ENCODE data around the gene ZNF346.

The ZNF346 gene

GRCh38 chr5:177003649-177004048, 18.8 kb upstream of the ZNF346 start:
- no CpG with 5 or more reads among the region's 5 CpGs for WGBS (ENCODE audit: extremely low coverage, insufficient coverage, insufficient read length)
- H3K4me2 ChIP-seq (ENCODE audit: low read length), result no peak overlapping the region
- H2BK5ac ChIP-seq (ENCODE audit: low read depth, low read length, poor library complexity), result no peak overlapping the region
- H3K27me3 ChIP-seq (ENCODE audit: insufficient read depth, low read length), result no peaks in the 10 kb centered on the region
- DNase-seq, result no peak
- no peak overlapping the region for H2AFZ ChIP-seq (ENCODE audit: insufficient read depth, low read length, poor library complexity)
- no peak overlapping the region for H2BK12ac ChIP-seq (ENCODE audit: low read length)
- H3K36me3 ChIP-seq (ENCODE audit: control insufficient read depth in 1 of 2, insufficient read depth in 2 of 2, low read length in 2 of 2), result no peaks in the 10 kb centered on the region
- peaks cover 11% of the 10 kb centered on the region for H3K79me1 ChIP-seq (ENCODE audit: low read length)
- H3K9me3 ChIP-seq (ENCODE audit: insufficient read depth, low read depth, low read length), result peaks cover 1% of the 10 kb centered on the region
- peaks cover 11% of the 10 kb centered on the region for H3K79me2 ChIP-seq (ENCODE audit: control insufficient read depth, insufficient read depth, low read length, poor library complexity)
- no peak overlapping the region for H2AK5ac ChIP-seq (ENCODE audit: low read length)
- no peak overlapping the region for H4K8ac ChIP-seq (ENCODE audit: low read depth, low read length)
- H4K91ac ChIP-seq (ENCODE audit: low read depth, low read length), result no peak overlapping the region
- no peak overlapping the region for H2BK120ac ChIP-seq (ENCODE audit: insufficient read depth, low read length, poor library complexity)
- no peak overlapping the region for H3K14ac ChIP-seq (ENCODE audit: low read length)
- peaks cover 3 to 5% of the 10 kb centered on the region in 2 experiments for H3K4me1 ChIP-seq (ENCODE audit: control insufficient read depth in 1 of 2, insufficient read depth in 2 of 2, low read length in 2 of 2)
- H3K18ac ChIP-seq (ENCODE audit: low read length), result no peak overlapping the region
- H3K4ac ChIP-seq (ENCODE audit: low read depth, low read length), result peak overlapping the region; percentile 76
- no peak overlapping the region for H3K27ac ChIP-seq (ENCODE audit: low read depth, low read length)
- H3K9ac ChIP-seq (ENCODE audit: low read length), result no peak overlapping the region
- H3K4me3 ChIP-seq (ENCODE audit: low read depth, low read length), result no peak overlapping the region
- no peak overlapping the region for H4K12ac ChIP-seq (ENCODE audit: low read depth, low read length)
- no peak overlapping the region for H3K23ac ChIP-seq (ENCODE audit: low read length)

GRCh38 chr5:177004961-177005360, 17.5 kb upstream of the ZNF346 start:
- Histone ChIP-seq H4K8ac (ENCODE audit: low read depth, low read length) (no peak overlapping the region), H3K27ac (ENCODE audit: low read depth, low read length) (no peak overlapping the region), H2AK5ac (ENCODE audit: low read length) (no peak overlapping the region), H3K14ac (ENCODE audit: low read length) (no peak overlapping the region), H3K4me2 (ENCODE audit: low read length) (peak overlapping the region; percentile 73), H3K36me3 (ENCODE audit: control insufficient read depth in 1 of 2, insufficient read depth in 2 of 2, low read length in 2 of 2) (no peaks in the 10 kb centered on the region), H3K18ac (ENCODE audit: low read length) (peak overlapping the region; percentile 37), H3K4me3 (ENCODE audit: low read depth, low read length) (no peak overlapping the region), H3K23ac (ENCODE audit: low read length) (no peak overlapping the region), H3K9ac (ENCODE audit: low read length) (no peak overlapping the region), H4K91ac (ENCODE audit: low read depth, low read length) (no peak overlapping the region), H2AFZ (ENCODE audit: insufficient read depth, low read length, poor library complexity) (no peak overlapping the region), H4K12ac (ENCODE audit: low read depth, low read length) (no peak overlapping the region), H2BK12ac (ENCODE audit: low read length) (no peak overlapping the region), H3K79me2 (ENCODE audit: control insufficient read depth, insufficient read depth, low read length, poor library complexity) (peaks cover 11% of the 10 kb centered on the region), H3K4me1 (ENCODE audit: control insufficient read depth in 1 of 2, insufficient read depth in 2 of 2, low read length in 2 of 2) (peaks cover 3 to 5% of the 10 kb centered on the region in 2 experiments), H3K27me3 (ENCODE audit: insufficient read depth, low read length) (no peaks in the 10 kb centered on the region), H3K9me3 (ENCODE audit: insufficient read depth, low read depth, low read length) (peaks cover 1% of the 10 kb centered on the region), H2BK5ac (ENCODE audit: low read depth, low read length, poor library complexity) (no peak overlapping the region), H2BK120ac (ENCODE audit: insufficient read depth, low read length, poor library complexity) (no peak overlapping the region), H3K4ac (ENCODE audit: low read depth, low read length) (peak overlapping the region; percentile 97), H3K79me1 (ENCODE audit: low read length) (peaks cover 11% of the 10 kb centered on the region)
- no peak for DNase-seq
- no CpG with 5 or more reads among the region's 10 CpGs for WGBS (ENCODE audit: extremely low coverage, insufficient coverage, insufficient read length)

GRCh38 chr5:177005619-177006264, 16.8 kb upstream of the ZNF346 start:
- peak overlapping the region; percentile 11 for H2AK5ac ChIP-seq (ENCODE audit: low read length)
- peak overlapping the region; percentile 97 for H3K4ac ChIP-seq (ENCODE audit: low read depth, low read length)
- H3K79me2 ChIP-seq (ENCODE audit: control insufficient read depth, insufficient read depth, low read length, poor library complexity), result peaks cover 11% of the 10 kb centered on the region
- peak overlapping the region; percentile 91 for H3K27ac ChIP-seq (ENCODE audit: low read depth, low read length)
- H2BK12ac ChIP-seq (ENCODE audit: low read length), result no peak overlapping the region
- peak overlapping the region; percentile 93 for H3K4me3 ChIP-seq (ENCODE audit: low read depth, low read length)
- peaks cover 1% of the 10 kb centered on the region for H3K9me3 ChIP-seq (ENCODE audit: insufficient read depth, low read depth, low read length)
- peak overlapping the region; percentile 82 for H3K9ac ChIP-seq (ENCODE audit: low read length)
- peaks cover 11% of the 10 kb centered on the region for H3K79me1 ChIP-seq (ENCODE audit: low read length)
- DNase-seq, result peak; percentile 74 to 77
- peak overlapping the region; percentile 43 for H4K12ac ChIP-seq (ENCODE audit: low read depth, low read length)
- H3K23ac ChIP-seq (ENCODE audit: low read length), result no peak overlapping the region
- peak overlapping the region; percentile 83 for H3K14ac ChIP-seq (ENCODE audit: low read length)
- no peaks in the 10 kb centered on the region for H3K36me3 ChIP-seq (ENCODE audit: control insufficient read depth in 1 of 2, insufficient read depth in 2 of 2, low read length in 2 of 2)
- no CpG with 5 or more reads among the region's 51 CpGs for WGBS (ENCODE audit: extremely low coverage, insufficient coverage, insufficient read length)
- H3K4me1 ChIP-seq (ENCODE audit: control insufficient read depth in 1 of 2, insufficient read depth in 2 of 2, low read length in 2 of 2), result peaks cover 3 to 5% of the 10 kb centered on the region in 2 experiments
- H3K4me2 ChIP-seq (ENCODE audit: low read length), result peak overlapping the region; percentile 73
- H2BK120ac ChIP-seq (ENCODE audit: insufficient read depth, low read length, poor library complexity), result peak overlapping the region; percentile 62
- H4K91ac ChIP-seq (ENCODE audit: low read depth, low read length), result peak overlapping the region; percentile 92
- peak overlapping the region; percentile 73 for H4K8ac ChIP-seq (ENCODE audit: low read depth, low read length)
- H2AFZ ChIP-seq (ENCODE audit: insufficient read depth, low read length, poor library complexity), result peak overlapping the region; percentile 75
- no peaks in the 10 kb centered on the region for H3K27me3 ChIP-seq (ENCODE audit: insufficient read depth, low read length)
- H3K18ac ChIP-seq (ENCODE audit: low read length), result peak overlapping the region; percentile 27
- peak overlapping the region; percentile 68 for H2BK5ac ChIP-seq (ENCODE audit: low read depth, low read length, poor library complexity)

GRCh38 chr5:177006265-177006972, 16.1 kb upstream of the ZNF346 start, which contains the start of gene UIMC1:
TSS of gene UIMC1 (minus strand) at chr5:177006779. CDS start at chr5:176982615, 24,164 bp downstream.
- H4K8ac ChIP-seq (ENCODE audit: low read depth, low read length), result peak within 1 kb of the TSS; percentile 73
- H3K27ac ChIP-seq (ENCODE audit: low read depth, low read length), result peak within 1 kb of the TSS; percentile 91
- peak within 1 kb of the TSS; percentile 68 for H2BK5ac ChIP-seq (ENCODE audit: low read depth, low read length, poor library complexity)
- H2BK12ac ChIP-seq (ENCODE audit: low read length), result peak within 1 kb of the TSS; percentile 40
- H4K12ac ChIP-seq (ENCODE audit: low read depth, low read length), result peak within 1 kb of the TSS; percentile 43
- peak within 1 kb of the TSS; percentile 97 for H3K4ac ChIP-seq (ENCODE audit: low read depth, low read length)
- H3K9me3 ChIP-seq (ENCODE audit: insufficient read depth, low read depth, low read length), result peaks cover 1% of the 10 kb centered on the region
- H2AK5ac ChIP-seq (ENCODE audit: low read length), result peak within 1 kb of the TSS; percentile 11
- peak within 1 kb of the TSS; percentile 92 for H4K91ac ChIP-seq (ENCODE audit: low read depth, low read length)
- H3K23ac ChIP-seq (ENCODE audit: low read length), result no peak within 1 kb of the TSS
- peak within 1 kb of the TSS; percentile 77 for H3K4me2 ChIP-seq (ENCODE audit: low read length)
- H3K4me3 ChIP-seq (ENCODE audit: low read depth, low read length), result peak within 1 kb of the TSS; percentile 93
- H3K4me1 ChIP-seq (ENCODE audit: control insufficient read depth in 1 of 2, insufficient read depth in 2 of 2, low read length in 2 of 2), result peaks cover 3 to 5% of the 10 kb centered on the region in 2 experiments
- WGBS (ENCODE audit: extremely low coverage, insufficient coverage, insufficient read length), result no CpG with 5 or more reads among the region's 83 CpGs
- peak; percentile 91 to 96 for DNase-seq
- peak within 1 kb of the TSS; percentile 83 for H3K14ac ChIP-seq (ENCODE audit: low read length)
- H3K18ac ChIP-seq (ENCODE audit: low read length), result peak within 1 kb of the TSS; percentile 27
- H2BK120ac ChIP-seq (ENCODE audit: insufficient read depth, low read length, poor library complexity), result peak within 1 kb of the TSS; percentile 62
- peaks cover 11% of the 10 kb centered on the region for H3K79me1 ChIP-seq (ENCODE audit: low read length)
- peaks cover 11% of the 10 kb centered on the region for H3K79me2 ChIP-seq (ENCODE audit: control insufficient read depth, insufficient read depth, low read length, poor library complexity)
- peak within 1 kb of the TSS; percentile 75 for H2AFZ ChIP-seq (ENCODE audit: insufficient read depth, low read length, poor library complexity)
- H3K9ac ChIP-seq (ENCODE audit: low read length), result peak within 1 kb of the TSS; percentile 82
- no peaks in the 10 kb centered on the region for H3K36me3 ChIP-seq (ENCODE audit: control insufficient read depth in 1 of 2, insufficient read depth in 2 of 2, low read length in 2 of 2)
- H3K27me3 ChIP-seq (ENCODE audit: insufficient read depth, low read length), result no peaks in the 10 kb centered on the region

Measured in trophoblast cell (in vitro differentiated cells and primary cell).